ENCODE results near the gene IL12RB2. TPM values are rescaled to one million over a fixed set of nuclear protein-coding genes. Genes with fewer than 3 reads are reported as not detected.

IL12RB2 gene
- total RNA-seq, 2 experiments from 2014 or later: 0.98 to 1.2 TPM

GRCh38 chr1:67335411-67335810 is 27.7 kb downstream of the IL12RB2 start:
- no peak for TF ChIP-seq CTCF (IDR thresholded peaks at IDR 0.05)
- Mint-ChIP-seq H3K27me3 (no peaks in the 10 kb centered on the region), H3K36me3 (ENCODE audit: low read depth) (no peaks in the 10 kb centered on the region), H3K4me3 (no peak overlapping the region), H3K9me3 (no peaks in the 10 kb centered on the region), H3K4me1 (ENCODE audit: low read depth) (peaks cover 54% of the 10 kb centered on the region), H3K27ac (no peak overlapping the region)
- no peak overlapping the region for H3K4me3 ChIP-seq (ENCODE audit: low read length)
- intact Hi-C loops (cut with DNase I, micrococcal nuclease): no loop called here
- CTCF ChIA-PET: no interaction called here
- peaks cover 19% of the 10 kb centered on the region for H3K4me1 ChIP-seq (ENCODE audit: insufficient read depth, low read length)
- no peaks in the 10 kb centered on the region for H3K36me3 ChIP-seq (ENCODE audit: insufficient read depth, low read length)
- H3K9me3 ChIP-seq (ENCODE audit: control insufficient read depth in 1 of 2, insufficient read depth in 1 of 2, low read length in 2 of 2): no peaks in the 10 kb centered on the region
- H3K27ac ChIP-seq (ENCODE audit: low read depth in 1 of 2, low read length in 2 of 2): no peak overlapping the region
- no peaks in the 10 kb centered on the region for H3K27me3 ChIP-seq (ENCODE audit: control insufficient read depth in 1 of 2, insufficient read depth in 2 of 2, low read length in 2 of 2)
- ATAC-seq (ENCODE audit: poor library complexity) (no peak), DNase-seq (no peak)
- POLR2A ChIA-PET: no interaction called here

- intact Hi-C loops (cut with DNase I, micrococcal nuclease): no loop called here
Measured at GRCh38 chr1:67336157-67336556, 28.5 kb downstream of the IL12RB2 start.

GRCh38 chr1:67336783-67337182 is 29.1 kb downstream of the IL12RB2 start:
- no peaks in the 10 kb centered on the region for H3K9me3 Mint-ChIP-seq
- ChIA-PET CTCF (interaction anchor here (1.4 kb wide), 1 partner anchor 163 kb away, joined by 4 read pairs; no protein-coding TSS in a partner anchor), POLR2A (interaction anchor here (0.6 to 1.0 kb wide), 2 partner anchors 34 to 93 kb away, joined by 3 to 4 read pairs; partner anchors contain the start of gene SERBP1)
- H3K36me3 Mint-ChIP-seq (ENCODE audit: low read depth): no peaks in the 10 kb centered on the region
- DNase-seq (peak in 7 of 14 experiments; percentile 5 to 65 (median 29)), ATAC-seq (ENCODE audit: poor library complexity) (peak; percentile 65)
- peaks cover 22% of the 10 kb centered on the region for H3K4me1 ChIP-seq (ENCODE audit: insufficient read depth, low read length)
- TF ChIP-seq CTCF (IDR thresholded peaks at IDR 0.05): no peak
- intact Hi-C loops (cut with DNase I, micrococcal nuclease): no loop called here
- peak overlapping the region; percentile 67 for H3K27ac Mint-ChIP-seq
- H3K36me3 ChIP-seq (ENCODE audit: insufficient read depth, low read length): no peaks in the 10 kb centered on the region
- H3K27me3 Mint-ChIP-seq: no peaks in the 10 kb centered on the region
- H3K4me3 ChIP-seq (ENCODE audit: low read length): peak overlapping the region; percentile 8
- H3K27ac ChIP-seq (ENCODE audit: low read depth in 1 of 2, low read length in 2 of 2): peak overlapping the region in 1 of 2 donors; percentile 19
- no peaks in the 10 kb centered on the region for H3K9me3 ChIP-seq (ENCODE audit: control insufficient read depth in 1 of 2, insufficient read depth in 1 of 2, low read length in 2 of 2)
- H3K27me3 ChIP-seq (ENCODE audit: control insufficient read depth in 1 of 2, insufficient read depth in 2 of 2, low read length in 2 of 2): no peaks in the 10 kb centered on the region
- peak overlapping the region; percentile 56 for H3K4me3 Mint-ChIP-seq
- peaks cover 59% of the 10 kb centered on the region for H3K4me1 Mint-ChIP-seq (ENCODE audit: low read depth)

More at GRCh38 chr1:67336157-67336556, 28.5 kb downstream of the IL12RB2 start:
- peaks cover 19% of the 10 kb centered on the region for H3K4me1 ChIP-seq (ENCODE audit: insufficient read depth, low read length)
- Mint-ChIP-seq H3K4me3 (peak overlapping the region; percentile 56), H3K27me3 (no peaks in the 10 kb centered on the region), H3K9me3 (no peaks in the 10 kb centered on the region), H3K36me3 (ENCODE audit: low read depth) (no peaks in the 10 kb centered on the region), H3K4me1 (ENCODE audit: low read depth) (peaks cover 57% of the 10 kb centered on the region), H3K27ac (peak overlapping the region; percentile 67)
- no peak for TF ChIP-seq CTCF (IDR thresholded peaks at IDR 0.05)
- H3K9me3 ChIP-seq (ENCODE audit: control insufficient read depth in 1 of 2, insufficient read depth in 1 of 2, low read length in 2 of 2): no peaks in the 10 kb centered on the region
- ChIA-PET POLR2A (interaction anchor here (1.0 kb wide), 1 partner anchor 94 kb away, joined by 4 read pairs; the partner anchor contains the start of gene SERBP1), CTCF (interaction anchor here (1.4 kb wide), 1 partner anchor 164 kb away, joined by 4 read pairs; no protein-coding TSS in a partner anchor)
- no peaks in the 10 kb centered on the region for H3K27me3 ChIP-seq (ENCODE audit: control insufficient read depth in 1 of 2, insufficient read depth in 2 of 2, low read length in 2 of 2)
- H3K4me3 ChIP-seq (ENCODE audit: low read length): no peak overlapping the region
- ATAC-seq (ENCODE audit: poor library complexity): peak; percentile 44
- DNase-seq: peak in 3 of 14 experiments; percentile 47 to 56 (median 50)
- H3K36me3 ChIP-seq (ENCODE audit: insufficient read depth, low read length): no peaks in the 10 kb centered on the region
- H3K27ac ChIP-seq (ENCODE audit: low read depth in 1 of 2, low read length in 2 of 2): no peak overlapping the region

Data from CD4-positive, alpha-beta T cell (primary cell).